GM12878 (cell line): ENCODE measurements around the gene GGT5. TPM values are rescaled to one million over a fixed set of nuclear protein-coding genes. Genes with fewer than 3 reads are reported as not detected.

ENCODE experiments used
- BCL3 ChIP-seq: IDR thresholded peaks from 2 replicates; pipeline ENCODE4 v1.6.1; 2011; ENCODE audit warnings: borderline replicate concordance, low read depth, mild to moderate bottlenecking, moderate library complexity, low read length; ENCODE audit not compliant: insufficient read depth, poor library complexity, severe bottlenecking
- EZH2 ChIP-seq: IDR thresholded peaks from 2 replicates; pipeline ENCODE4 v1.6.1; 2012; ENCODE audit warnings: low read depth, mild to moderate bottlenecking, control low read depth, inconsistent platforms, low read length, borderline replicate concordance; ENCODE audit not compliant: control insufficient read depth
- HSF1 ChIP-seq: fragments of 150-350 bp; IDR thresholded peaks from 2 replicates; pipeline ENCODE4 v1.6.1; 2014; ENCODE audit warnings: mild to moderate bottlenecking, low read depth, low read length
- MXI1 ChIP-seq: fragments of 150-350 bp; IDR thresholded peaks from 2 replicates; pipeline ENCODE4 v1.6.1; 2011; ENCODE audit warnings: low read depth, mild to moderate bottlenecking, inconsistent platforms, low read length, improper control_type of control experiment
- POLR2AphosphoS5 ChIP-seq: IDR thresholded peaks from 2 replicates; pipeline ENCODE4 v1.6.1; 2011; ENCODE audit warnings: mild to moderate bottlenecking, low read length, inconsistent platforms
- RELB ChIP-seq: fragments of 450-650 bp; IDR thresholded peaks from 2 replicates; pipeline ENCODE4 v1.6.1; 2017; ENCODE audit warnings: low read depth, mild to moderate bottlenecking, moderate library complexity
- polyA plus RNA-seq, 11 experiments: library from polyadenylated mRNA; depleted of rRNA in 4 of 11; unstranded in 6 of 11; stranded (reverse) in 5 of 11; fragments of >200 nt; fragmentation: Nextera tagmentation in 4 of 11; fragmentation: Illumina TruSeq in 1 of 11; extraction: Ambion mirVana in 4 of 11; extraction: Trizol in 1 of 11; gene quantifications; 1 replicate in 1 of 11; 2 replicates in 10 of 11; pipeline versions ENCODE4 v1.2.1 to v1.2.3, GENCODE V29; 2011 to 2016; ENCODE audit warnings: inconsistent platforms in 2 of 11, missing spikeins in 2 of 11, low read depth in 1 of 11
- total RNA-seq, 4 experiments: library from RNA; depleted of rRNA in 3 of 4; stranded (reverse); fragments of >200 nt in 3 of 4; fragmentation: Illumina TruSeq in 1 of 4; extraction: Trizol in 1 of 4; gene quantifications; 2 replicates each; pipeline versions ENCODE4 v1.2.1 to v1.2.3, GENCODE V29; 2013 to 2021

GGT5 gene
- total and polyA plus RNA-seq, 10 of the 15 experiments (the other 5 are each of a cell fraction or from before 2014, with no cell fraction given), result 0.34 TPM; not detected in 9

GRCh38 chr22:24170188-24170587 lies 74.7 kb downstream of the GGT5 start (continued):
- TF ChIP-seq RELB, result no peak
- TF ChIP-seq EZH2, result no peak
- TF ChIP-seq POLR2AphosphoS5, result no peak
- TF ChIP-seq MXI1, result no peak
- TF ChIP-seq HSF1, result no peak
- TF ChIP-seq BCL3, result no peak
- TF ChIP-seq, all 136 proteins: peak for 0

Other genes starting within 250 kb of the GGT5 start
- gene GSTT4, start 239.6 kb downstream of the GGT5 start, total RNA-seq (2014; rRNA removed), result not detected in 2 replicates
- not detected in 2 replicates for gene GSTT4, start 239.6 kb downstream of the GGT5 start, total RNA-seq (2014; rRNA removed; fragmentation: Illumina TruSeq; extraction: Trizol)
- gene GSTT4, start 239.6 kb downstream of the GGT5 start, total RNA-seq (2021), result not detected in 2 replicates
- gene GSTT4, start 239.6 kb downstream of the GGT5 start, polyA plus RNA-seq (2011; rRNA removed), result not detected in 2 replicates
- not detected in 2 replicates for gene GSTT4, start 239.6 kb downstream of the GGT5 start, polyA plus RNA-seq (2014; fragmentation: Illumina TruSeq; extraction: Trizol)
- gene GSTT4, start 239.6 kb downstream of the GGT5 start, polyA plus RNA-seq (2014; fragmentation: Nextera tagmentation; extraction: Ambion mirVana), result not detected
- not detected in 2 replicates for gene GSTT4, start 239.6 kb downstream of the GGT5 start, polyA plus RNA-seq (2014; rRNA removed)
- not detected for gene GSTT4, start 239.6 kb downstream of the GGT5 start, polyA plus RNA-seq (2016; fragmentation: Nextera tagmentation; extraction: Ambion mirVana)
- gene CABIN1, start 233.8 kb downstream of the GGT5 start, total RNA-seq (2014; rRNA removed), result 36.1 and 39.8 TPM in 2 replicates
- gene CABIN1, start 233.8 kb downstream of the GGT5 start, total RNA-seq (2014; rRNA removed; fragmentation: Illumina TruSeq; extraction: Trizol), result 18.2 and 18.7 TPM in 2 replicates
- 56.5 and 58.6 TPM in 2 replicates for gene CABIN1, start 233.8 kb downstream of the GGT5 start, total RNA-seq (2021)
- gene CABIN1, start 233.8 kb downstream of the GGT5 start, polyA plus RNA-seq (2011; rRNA removed), result 4.5 and 9.4 TPM in 2 replicates
- 11.0 and 18.8 TPM in 2 replicates for gene CABIN1, start 233.8 kb downstream of the GGT5 start, polyA plus RNA-seq (2014; fragmentation: Illumina TruSeq; extraction: Trizol)
- 1 to 10 TPM; 5.6 to 6.5 TPM for gene CABIN1, start 233.8 kb downstream of the GGT5 start, polyA plus RNA-seq (2014; fragmentation: Nextera tagmentation; extraction: Ambion mirVana)
- 25.2 and 34.7 TPM in 2 replicates for gene CABIN1, start 233.8 kb downstream of the GGT5 start, polyA plus RNA-seq (2014; rRNA removed)
- gene CABIN1, start 233.8 kb downstream of the GGT5 start, polyA plus RNA-seq (2016; fragmentation: Nextera tagmentation; extraction: Ambion mirVana), result 10 to 100 TPM; 14.9 to 17.4 TPM
- gene SUSD2, start 63.6 kb downstream of the GGT5 start, total RNA-seq (2014; rRNA removed), result 0.11 TPM in 1 of 2 replicates, not detected in the other
- gene SUSD2, start 63.6 kb downstream of the GGT5 start, total RNA-seq (2014; rRNA removed; fragmentation: Illumina TruSeq; extraction: Trizol), result not detected in 2 replicates
- 0.11 and 0.31 TPM in 2 replicates for gene SUSD2, start 63.6 kb downstream of the GGT5 start, total RNA-seq (2021)
- 0.06 and 0.12 TPM in 2 replicates for gene SUSD2, start 63.6 kb downstream of the GGT5 start, polyA plus RNA-seq (2011; rRNA removed)
- not detected in 2 replicates for gene SUSD2, start 63.6 kb downstream of the GGT5 start, polyA plus RNA-seq (2014; fragmentation: Illumina TruSeq; extraction: Trizol)
- gene SUSD2, start 63.6 kb downstream of the GGT5 start, polyA plus RNA-seq (2014; fragmentation: Nextera tagmentation; extraction: Ambion mirVana), result not detected
- 0.04 and 0.08 TPM in 2 replicates for gene SUSD2, start 63.6 kb downstream of the GGT5 start, polyA plus RNA-seq (2014; rRNA removed)
- gene SUSD2, start 63.6 kb downstream of the GGT5 start, polyA plus RNA-seq (2016; fragmentation: Nextera tagmentation; extraction: Ambion mirVana), result under 1 TPM in 1 of 2 experiments, not detected in 1; 0.05 TPM
- 18.8 and 21.1 TPM in 2 replicates for gene SPECC1L, start 25.7 kb upstream of the GGT5 start, total RNA-seq (2014; rRNA removed)
- gene SPECC1L, start 25.7 kb upstream of the GGT5 start, total RNA-seq (2014; rRNA removed; fragmentation: Illumina TruSeq; extraction: Trizol), result 22.6 and 23.4 TPM in 2 replicates
- gene SPECC1L, start 25.7 kb upstream of the GGT5 start, total RNA-seq (2021), result 40.6 and 42.8 TPM in 2 replicates
- gene SPECC1L, start 25.7 kb upstream of the GGT5 start, polyA plus RNA-seq (2011; rRNA removed), result 16.4 and 17.8 TPM in 2 replicates
- gene SPECC1L, start 25.7 kb upstream of the GGT5 start, polyA plus RNA-seq (2014; fragmentation: Illumina TruSeq; extraction: Trizol), result 21.1 and 21.5 TPM in 2 replicates
- 1 to 10 TPM; 1.9 to 2.4 TPM for gene SPECC1L, start 25.7 kb upstream of the GGT5 start, polyA plus RNA-seq (2014; fragmentation: Nextera tagmentation; extraction: Ambion mirVana)
- gene SPECC1L, start 25.7 kb upstream of the GGT5 start, polyA plus RNA-seq (2014; rRNA removed), result 17.5 and 18.3 TPM in 2 replicates
- 10 to 100 TPM; 19.4 to 20.2 TPM for gene SPECC1L, start 25.7 kb upstream of the GGT5 start, polyA plus RNA-seq (2016; fragmentation: Nextera tagmentation; extraction: Ambion mirVana)
- gene ADORA2A, start 182.5 kb upstream of the GGT5 start, total RNA-seq (2014; rRNA removed), result 27.4 and 28.5 TPM in 2 replicates
- 10.5 and 10.9 TPM in 2 replicates for gene ADORA2A, start 182.5 kb upstream of the GGT5 start, total RNA-seq (2014; rRNA removed; fragmentation: Illumina TruSeq; extraction: Trizol)
- 22.9 and 23.6 TPM in 2 replicates for gene ADORA2A, start 182.5 kb upstream of the GGT5 start, total RNA-seq (2021)
- gene ADORA2A, start 182.5 kb upstream of the GGT5 start, polyA plus RNA-seq (2011; rRNA removed), result 16.2 and 31.2 TPM in 2 replicates
- 4.6 and 15.9 TPM in 2 replicates for gene ADORA2A, start 182.5 kb upstream of the GGT5 start, polyA plus RNA-seq (2014; fragmentation: Illumina TruSeq; extraction: Trizol)
- 1 to 10 TPM in 1 of 2 experiments, under 1 TPM in 1; 0.69 to 1.6 TPM for gene ADORA2A, start 182.5 kb upstream of the GGT5 start, polyA plus RNA-seq (2014; fragmentation: Nextera tagmentation; extraction: Ambion mirVana)
- 29.6 and 30.5 TPM in 2 replicates for gene ADORA2A, start 182.5 kb upstream of the GGT5 start, polyA plus RNA-seq (2014; rRNA removed)
- 10 to 100 TPM; 15.8 to 20.6 TPM for gene ADORA2A, start 182.5 kb upstream of the GGT5 start, polyA plus RNA-seq (2016; fragmentation: Nextera tagmentation; extraction: Ambion mirVana)